Stimulated activated CD4-positive, alpha-beta T cell treated with anti-CD3 and anti-CD28 coated beads, Interleukin-4, amount 100 ng/mL, for 48 hours (primary cell): ENCODE data around the gene MAK.
A peak's percentile ranks its signal among the peaks of the same experiment; 100 is the strongest.
"Not testable (repeated sequence)": the region's sequence is repeated elsewhere in the genome, so short reads cannot be mapped to it uniquely, and the experiment has no call there.

Experiments used
- DNase-seq, 2 donors: peaks; one replicate each; pipeline ENCODE4 v3.0.0-alpha.2; 2020; ENCODE audit warnings: low read depth in 2 of 2

Gene MAK

DNA sequence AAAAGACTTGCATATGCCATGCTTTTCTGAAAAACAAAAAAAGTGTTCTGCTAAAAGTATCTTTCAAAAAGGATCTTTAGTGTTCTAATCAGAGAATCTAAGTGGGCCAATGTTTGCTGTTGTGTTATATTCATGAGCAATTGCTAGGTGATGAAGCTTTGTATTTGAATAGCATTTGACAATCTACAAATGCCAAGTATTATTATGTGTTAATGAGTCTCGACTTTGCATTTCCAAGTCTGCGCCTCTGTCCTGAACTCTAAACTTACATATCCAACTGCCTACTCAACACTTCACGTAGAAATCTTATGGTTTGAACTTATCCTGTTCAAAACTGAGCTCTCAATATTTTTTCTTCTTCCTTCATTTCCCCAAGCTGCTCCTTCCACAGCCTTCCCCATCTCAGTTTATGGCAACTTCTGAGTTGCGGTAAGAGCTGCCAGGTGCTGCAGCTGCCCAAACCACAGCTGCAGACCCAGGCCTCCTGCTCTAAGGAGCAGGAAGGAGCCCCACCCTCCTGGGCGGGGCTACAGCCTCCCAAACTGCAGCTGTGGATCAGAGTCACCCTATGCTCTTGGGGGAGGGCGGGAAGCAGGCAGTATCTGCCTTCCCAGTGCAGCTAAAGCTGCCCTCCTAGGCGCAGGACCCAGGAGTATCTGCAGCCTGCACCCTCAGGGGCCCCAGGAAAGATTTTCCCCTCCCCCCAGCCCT lies 16.7 kb upstream of the MAK start:
- no peak for DNase-seq

- not testable (repeated sequence) for DNase-seq
Measured at GRCh38 chr6:10853849-10854300, 15.5 kb upstream of the MAK start.

- no peak for DNase-seq
Measured at GRCh38 chr6:10852361-10852960, 14.1 kb upstream of the MAK start.

DNA sequence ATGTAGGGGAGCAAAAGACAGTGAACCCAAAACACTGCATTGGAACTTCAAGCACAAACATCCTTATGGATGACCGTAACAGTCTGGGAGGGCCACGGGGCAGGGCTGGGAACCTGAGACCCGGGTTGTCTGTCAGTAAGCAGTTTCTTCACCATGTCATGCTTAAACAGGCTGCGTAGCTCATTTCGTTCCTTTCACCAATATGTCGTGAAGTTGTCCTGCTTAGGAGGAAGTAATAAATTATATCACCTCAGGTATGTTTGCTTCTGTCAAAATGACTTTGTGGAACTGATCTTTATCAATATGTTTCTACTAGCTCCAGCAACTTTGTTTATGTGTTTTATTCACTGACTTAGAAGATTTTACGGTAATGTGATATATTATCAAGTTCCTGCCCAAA lies 12.4 kb upstream of the MAK start:
- DNase-seq: no peak

DNA sequence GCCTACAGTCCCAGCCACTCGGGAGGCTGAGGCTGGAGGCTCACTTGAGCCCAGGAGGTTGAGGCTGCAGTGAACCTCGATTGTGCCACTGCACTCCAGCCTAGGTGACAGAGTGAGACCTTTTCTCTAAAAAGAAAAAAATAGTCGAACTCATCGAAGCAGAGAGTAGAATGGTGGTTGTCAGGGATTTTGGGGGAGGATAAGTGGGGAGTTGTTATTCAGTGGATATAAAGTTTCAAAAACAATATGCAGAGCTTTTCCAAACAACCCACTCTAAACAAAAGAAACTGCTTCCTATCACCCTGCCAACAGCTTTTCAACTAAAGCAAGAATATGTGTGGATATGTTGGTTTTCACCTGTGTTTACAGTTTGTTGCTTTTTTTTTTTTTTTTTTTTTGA lies 11.6 kb upstream of the MAK start:
- no peak for DNase-seq

DNA sequence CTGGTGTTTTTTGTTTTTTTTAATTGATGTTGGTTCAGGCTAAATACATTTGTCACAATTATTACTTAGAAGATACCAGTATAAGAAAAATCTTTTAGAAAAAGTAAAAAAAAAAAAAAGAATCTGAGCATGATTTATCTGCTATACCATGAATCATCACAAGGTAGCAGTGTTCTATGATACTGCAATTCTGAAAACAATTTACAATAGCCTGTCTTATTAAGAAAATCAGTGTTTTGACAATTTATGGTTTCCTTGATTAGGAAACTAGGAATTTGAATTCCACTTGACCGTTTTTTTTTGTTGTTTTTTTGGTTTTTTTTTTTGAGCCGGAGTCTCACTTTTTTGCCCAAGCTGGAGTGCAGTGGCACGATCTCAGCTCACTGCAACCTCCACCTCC lies 9.3 kb upstream of the MAK start:
- DNase-seq: no peak

DNA sequence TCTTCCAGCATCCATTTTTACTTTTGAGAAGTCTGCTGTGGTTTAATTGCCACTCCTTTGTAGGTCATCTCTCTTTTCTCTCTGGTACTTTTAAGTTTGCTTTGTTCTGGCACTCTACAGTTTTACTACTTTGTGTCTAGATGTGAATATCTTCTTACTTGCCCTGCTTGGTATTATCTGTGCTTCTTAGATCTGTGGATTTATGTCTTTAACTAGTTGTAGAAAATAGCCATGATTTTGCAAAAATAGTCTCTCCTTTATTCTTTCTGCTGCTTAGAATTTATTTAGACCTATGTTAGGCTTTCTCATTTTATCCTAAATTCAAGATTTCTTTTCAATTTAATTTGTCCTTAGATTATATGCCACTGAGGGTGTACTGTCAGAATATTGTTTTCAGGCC lies 5.2 kb upstream of the MAK start:
- DNase-seq: no peak

DNA sequence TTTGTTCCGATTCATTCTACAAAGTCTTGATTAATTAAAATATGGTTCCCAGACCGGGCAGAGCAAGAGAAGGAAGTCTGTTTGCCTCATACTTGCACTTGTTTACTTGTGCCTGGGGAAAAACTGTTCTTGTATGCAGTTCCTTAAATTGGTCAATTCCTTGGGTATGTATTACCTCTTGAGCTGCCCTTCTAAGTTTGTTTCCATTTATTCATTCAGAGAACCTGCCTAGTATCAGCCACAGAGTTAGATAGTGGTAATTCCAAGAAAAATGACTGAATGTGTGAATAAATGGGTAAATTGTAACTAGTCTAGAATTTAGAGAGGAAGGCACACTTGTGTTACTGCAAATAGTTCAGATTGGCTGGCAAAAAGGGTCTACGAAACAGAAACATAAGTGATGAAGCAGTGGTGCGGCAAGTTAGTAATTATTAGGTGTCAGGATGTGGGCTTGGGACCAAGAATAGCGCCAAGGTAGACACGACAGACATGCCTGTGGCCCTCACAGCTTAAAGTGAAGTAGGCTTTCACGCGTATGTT lies 525 bp upstream of the MAK start:
- peak in 1 of 2 donors; percentile 30 for DNase-seq

DNA sequence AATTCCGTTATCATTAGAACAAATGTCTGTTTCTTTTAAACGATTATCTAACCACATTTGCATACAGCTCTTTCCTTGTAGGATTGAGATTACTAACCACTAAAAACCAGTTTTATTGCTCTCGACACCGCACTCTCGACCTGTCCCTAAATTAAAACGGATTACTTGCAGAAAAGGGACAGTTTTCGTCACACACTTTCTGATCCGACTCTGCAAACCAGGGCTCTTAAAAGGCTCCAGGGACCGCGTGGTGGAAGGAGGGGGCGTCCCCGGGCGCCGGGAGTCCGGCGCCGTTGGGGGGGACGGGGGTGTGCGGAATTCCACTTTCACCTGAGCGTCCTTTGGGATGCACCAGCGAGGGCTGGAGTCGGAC lies 731 bp downstream of the MAK start:
- peak in 1 of 2 donors; percentile 9 for DNase-seq

GRCh38 chr6:10837009-10837621 lies 1.2 kb downstream of the MAK start:
- DNase-seq: no peak

DNA sequence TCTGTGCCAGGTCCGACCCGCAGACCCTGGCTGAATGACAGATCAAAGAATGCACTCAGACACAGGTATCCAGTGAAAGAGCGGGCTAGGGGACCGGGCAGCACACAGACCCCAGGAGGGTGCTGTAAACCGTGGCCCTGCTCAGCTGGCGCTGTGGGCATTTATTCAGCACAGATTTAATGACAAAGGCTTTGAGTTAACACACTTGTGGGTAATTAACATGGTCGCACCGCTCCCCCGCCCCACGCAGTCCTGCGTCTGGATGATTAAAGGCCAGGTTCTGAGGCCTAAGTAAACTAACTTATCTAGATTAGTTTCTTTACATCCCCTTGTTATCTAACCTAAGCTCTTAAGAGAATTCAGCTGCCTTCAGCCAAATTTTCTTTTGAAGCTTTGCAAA lies 3.5 kb downstream of the MAK start:
- no peak for DNase-seq

GRCh38 chr6:10831609-10832008 lies 6.7 kb downstream of the MAK start:
- no peak for DNase-seq

DNA sequence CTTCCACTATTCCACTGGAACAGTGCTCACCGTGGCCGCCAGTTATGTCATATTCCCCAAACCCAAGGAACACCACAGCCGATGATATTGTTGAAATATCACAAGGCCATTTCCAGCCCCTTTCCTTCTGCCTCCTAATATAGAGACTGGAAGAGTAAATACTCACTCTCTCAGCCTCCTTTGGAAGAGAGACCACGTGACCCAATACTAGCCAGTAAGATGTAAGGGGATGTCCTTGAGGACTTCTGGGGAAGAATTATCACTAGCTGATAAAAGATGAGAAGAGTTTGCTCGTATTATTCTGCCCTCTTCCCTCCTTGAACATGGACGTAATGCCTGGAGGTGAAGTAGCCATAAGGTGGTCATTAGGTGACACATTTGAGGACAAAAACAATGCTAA lies 13.5 kb downstream of the MAK start:
- no peak for DNase-seq

DNA sequence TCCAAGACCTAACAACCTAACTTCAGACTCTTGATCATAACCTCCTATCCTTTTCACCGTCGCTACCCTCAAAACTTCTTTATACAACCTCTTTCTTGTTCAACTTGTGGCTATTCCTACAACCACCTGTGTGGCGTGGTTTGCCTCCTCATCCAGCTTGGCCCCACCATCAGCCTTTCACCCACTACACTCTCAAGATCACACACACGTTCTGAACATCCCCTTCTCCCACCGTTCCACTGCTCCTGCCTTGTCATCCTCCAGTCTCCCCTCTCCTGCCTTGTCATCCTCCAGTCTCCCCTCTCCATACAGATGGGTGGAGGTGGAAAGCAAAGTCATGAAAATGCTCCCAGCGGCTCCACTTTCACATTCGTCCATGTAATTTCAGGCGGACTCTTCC lies 14.0 kb downstream of the MAK start:
- no peak for DNase-seq

- not testable (repeated sequence) for DNase-seq
Measured at GRCh38 chr6:10814176-10814575, 24.2 kb downstream of the MAK start.

DNA sequence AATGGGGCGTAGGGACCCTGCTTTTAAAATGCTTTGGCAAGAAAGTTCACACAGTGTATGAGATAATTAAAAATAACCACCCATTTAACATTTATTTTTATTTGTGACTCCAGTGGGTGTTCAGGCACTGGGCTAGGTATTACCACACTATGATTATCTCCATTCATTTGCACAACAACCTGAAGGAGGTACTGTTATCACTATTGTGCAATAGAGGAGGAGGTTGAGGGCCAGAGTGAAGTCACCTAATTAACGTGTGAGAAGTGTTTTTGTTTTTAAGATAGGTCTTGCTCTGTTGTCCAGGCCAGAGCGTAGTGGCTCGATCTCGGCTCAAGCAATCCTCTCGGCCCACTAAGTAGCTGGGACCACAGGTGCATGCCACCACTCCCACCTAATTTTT lies 29.2 kb downstream of the MAK start:
- no peak for DNase-seq

- DNase-seq: no peak
Measured at GRCh38 chr6:10808376-10808775, 30.0 kb downstream of the MAK start.

DNA sequence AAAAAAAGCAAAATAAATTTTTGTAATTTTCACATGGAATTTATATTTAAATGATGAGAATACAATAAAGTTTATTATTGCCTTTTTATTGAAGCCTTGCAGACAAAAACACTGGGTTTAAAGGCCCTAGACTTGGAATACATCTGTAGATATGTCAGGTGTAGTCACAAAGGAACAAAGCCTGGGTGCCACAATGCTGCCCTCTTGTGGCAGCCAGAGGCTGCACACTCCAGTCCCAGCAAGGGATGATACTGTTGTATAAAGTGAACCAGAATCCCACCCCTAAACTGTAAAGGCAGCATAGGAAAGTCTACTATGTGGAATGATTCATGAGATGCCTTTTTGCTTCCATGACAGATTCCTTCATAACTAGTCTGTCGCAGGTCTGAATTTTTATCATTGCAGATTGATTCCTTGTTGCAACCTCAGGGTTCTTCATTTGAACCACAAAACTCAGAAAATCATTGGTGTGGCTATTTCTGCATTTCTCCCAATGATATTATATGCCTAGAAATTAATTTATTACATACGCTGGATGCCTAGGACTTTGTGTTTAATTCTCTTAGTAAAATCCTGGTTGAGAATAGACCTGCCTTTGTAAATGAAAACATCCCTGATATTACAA lies 37.0 kb downstream of the MAK start:
- peak; percentile 35 to 36 for DNase-seq

DNA sequence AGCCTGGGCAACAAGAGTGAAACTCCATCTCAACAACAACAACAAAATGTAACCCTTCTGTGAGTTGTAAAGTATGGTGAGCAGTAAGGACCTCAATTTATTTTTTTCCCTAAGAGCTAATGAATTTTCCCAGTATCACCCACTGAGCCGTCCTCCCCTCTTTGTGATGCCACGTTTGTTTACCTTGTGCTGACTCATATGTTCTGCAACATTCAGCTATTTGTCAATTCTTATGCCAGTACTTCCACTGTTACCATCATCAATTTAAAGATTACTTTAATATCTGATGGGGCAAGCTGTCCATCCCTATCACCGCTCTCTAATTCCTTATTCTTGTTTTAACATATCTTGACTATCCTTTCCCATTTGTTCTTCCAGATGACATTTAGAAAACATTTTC lies 37.5 kb downstream of the MAK start:
- DNase-seq: no peak

GRCh38 chr6:10794239-10794638 lies 44.1 kb downstream of the MAK start:
- no peak for DNase-seq

DNA sequence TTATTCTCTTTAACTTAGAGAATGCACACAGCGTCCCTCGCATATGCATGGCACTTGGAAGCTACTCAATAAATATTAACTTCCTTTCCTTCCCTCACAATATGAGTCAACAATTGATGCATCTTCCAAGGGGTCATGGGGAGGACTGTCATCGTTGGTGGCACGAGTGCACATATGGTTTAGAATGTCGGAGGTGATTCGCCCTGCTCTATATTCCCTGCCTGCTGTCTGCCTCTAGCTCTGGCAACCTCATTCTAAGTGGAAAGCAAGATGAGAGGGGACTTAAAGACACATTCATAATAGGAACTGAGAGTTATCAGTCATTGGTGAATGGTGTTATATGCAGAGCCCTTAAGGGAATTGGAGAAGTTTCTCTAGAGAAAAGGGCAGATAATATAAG lies 44.6 kb downstream of the MAK start:
- DNase-seq: no peak

DNA sequence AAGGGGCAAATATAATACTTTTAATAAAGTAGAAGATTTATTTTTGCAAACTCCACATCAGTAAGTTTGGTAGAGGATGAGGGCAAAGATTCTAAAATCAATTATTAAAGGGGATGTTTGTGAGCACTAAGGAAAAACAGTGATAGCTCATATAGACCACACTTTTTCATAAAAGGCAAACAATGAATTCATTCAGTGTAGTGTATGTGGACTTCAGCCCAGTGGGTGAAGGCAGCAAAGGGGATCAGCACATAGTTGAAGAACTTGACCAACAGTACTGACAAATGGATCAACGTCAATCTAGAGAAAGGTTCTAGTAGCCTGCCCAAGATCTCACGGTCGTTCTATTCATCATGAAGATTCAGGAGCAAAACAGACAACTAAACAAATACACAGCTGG lies 45.3 kb downstream of the MAK start:
- DNase-seq: no peak

DNA sequence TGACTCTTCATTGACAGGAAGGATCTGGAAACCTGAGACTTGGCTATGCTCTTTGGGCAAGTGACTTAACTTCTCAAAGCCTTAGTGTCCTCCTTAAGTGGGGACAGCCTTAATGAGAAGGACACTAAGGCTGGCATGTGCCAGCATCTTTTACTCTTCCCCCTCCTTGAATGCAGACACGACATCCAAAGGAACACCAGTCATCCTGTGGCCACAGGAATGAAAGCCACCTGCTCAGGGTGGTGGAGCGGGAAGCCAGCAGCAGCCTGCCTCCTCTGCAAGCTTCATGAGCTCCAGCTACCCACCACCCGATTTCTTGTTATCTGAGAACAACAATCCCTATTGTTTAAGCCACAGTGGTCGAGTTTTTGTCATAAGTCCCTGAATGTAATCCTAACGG lies 46.2 kb downstream of the MAK start:
- no peak for DNase-seq
